GM12878 (cell line): ENCODE results near the gene CFAP58. TPM values are rescaled to one million over a fixed set of nuclear protein-coding genes. Genes with fewer than 3 reads are reported as not detected.

Experiments
- ATF7 ChIP-seq: fragments of 450-650 bp; IDR thresholded peaks from 2 replicates; pipeline ENCODE4 v1.6.1; 2016; ENCODE audit warnings: low read depth, mild to moderate bottlenecking
- BRCA1 ChIP-seq: IDR thresholded peaks from 2 replicates; pipeline ENCODE4 v1.6.1; 2011; ENCODE audit warnings: low read depth, low read length, improper control_type of control experiment
- CREM ChIP-seq: IDR thresholded peaks from 2 replicates; pipeline ENCODE4 v1.6.1; 2014; ENCODE audit warnings: antibody characterized with exemption, low read depth
- JUND ChIP-seq: IDR thresholded peaks from 2 replicates; pipeline ENCODE4 v1.6.1; 2012; ENCODE audit warnings: low read depth, mild to moderate bottlenecking, low read length, improper control_type of control experiment, moderate library complexity
- KLF5 ChIP-seq: fragments of 450-650 bp; IDR thresholded peaks from 2 replicates; pipeline ENCODE4 v1.6.1; 2014; ENCODE audit warnings: mild to moderate bottlenecking; ENCODE audit not compliant: partially characterized antibody
- MEF2B ChIP-seq: fragments of 450-650 bp; IDR thresholded peaks from 2 replicates; pipeline ENCODE4 v1.6.1; 2018; ENCODE audit warnings: mild to moderate bottlenecking, moderate library complexity; ENCODE audit not compliant: partially characterized antibody, poor library complexity, severe bottlenecking
- MYB ChIP-seq: fragments of 150-350 bp; IDR thresholded peaks from 2 replicates; pipeline ENCODE4 v1.6.1; 2014; ENCODE audit warnings: mild to moderate bottlenecking, low read depth, low read length, borderline replicate concordance
- MYC ChIP-seq: IDR thresholded peaks from 2 replicates; pipeline ENCODE4 v1.6.1; 2011; ENCODE audit warnings: mild to moderate bottlenecking, low read length, moderate library complexity, inconsistent platforms; ENCODE audit not compliant: insufficient read depth, insufficient replicate concordance, insufficient read length, severe bottlenecking
- NFXL1 ChIP-seq: fragments of 450-650 bp; IDR thresholded peaks from 2 replicates; pipeline ENCODE4 v1.6.1; 2017; ENCODE audit warnings: antibody characterized with exemption, mild to moderate bottlenecking, borderline replicate concordance
- NFYB ChIP-seq: IDR thresholded peaks from 2 replicates; pipeline ENCODE4 v1.6.1; 2011; ENCODE audit warnings: low read depth, mild to moderate bottlenecking, low read length, improper control_type of control experiment, moderate library complexity; ENCODE audit not compliant: insufficient read depth
- NR2F1 ChIP-seq: fragments of 450-650 bp; conservative IDR thresholded peaks from 2 replicates; pipeline ENCODE4 v1.6.1; 2017; ENCODE audit warnings: mild to moderate bottlenecking
- RFX5 ChIP-seq: IDR thresholded peaks from 2 replicates; pipeline ENCODE4 v1.6.1; 2011; ENCODE audit warnings: low read depth, low read length, improper control_type of control experiment
- SIN3A ChIP-seq: IDR thresholded peaks from 2 replicates; pipeline ENCODE4 v1.6.1; 2012; ENCODE audit warnings: low read depth, low read length, improper control_type of control experiment
- SUPT20H ChIP-seq: IDR thresholded peaks from 2 replicates; pipeline ENCODE4 v1.6.1; 2011; ENCODE audit warnings: low read depth, mild to moderate bottlenecking, low read length, moderate library complexity, borderline replicate concordance; ENCODE audit not compliant: control insufficient read depth
- TBL1XR1 ChIP-seq: IDR thresholded peaks from 2 replicates; pipeline ENCODE4 v1.6.1; 2012; ENCODE audit warnings: low read depth, low read length, improper control_type of control experiment
- ZNF384 ChIP-seq: IDR thresholded peaks from 2 replicates; pipeline ENCODE4 v1.6.1; 2012; ENCODE audit warnings: low read depth, mild to moderate bottlenecking, low read length, improper control_type of control experiment, borderline replicate concordance
- ZSCAN29 ChIP-seq: fragments of 450-650 bp; IDR thresholded peaks from 2 replicates; pipeline ENCODE4 v1.6.1; 2017; ENCODE audit warnings: mild to moderate bottlenecking, moderate library complexity
- polyA plus RNA-seq, 11 experiments: library from polyadenylated mRNA; depleted of rRNA in 4 of 11; unstranded in 6 of 11; stranded (reverse) in 5 of 11; fragments of >200 nt; fragmentation: Nextera tagmentation in 4 of 11; fragmentation: Illumina TruSeq in 1 of 11; extraction: Ambion mirVana in 4 of 11; extraction: Trizol in 1 of 11; gene quantifications; 1 replicate in 1 of 11; 2 replicates in 10 of 11; pipeline versions ENCODE4 v1.2.1 to v1.2.3, GENCODE V29; 2011 to 2016; ENCODE audit warnings: inconsistent platforms in 2 of 11, missing spikeins in 2 of 11, low read depth in 1 of 11
- total RNA-seq, 4 experiments: library from RNA; depleted of rRNA in 3 of 4; stranded (reverse); fragments of >200 nt in 3 of 4; fragmentation: Illumina TruSeq in 1 of 4; extraction: Trizol in 1 of 4; gene quantifications; 2 replicates each; pipeline versions ENCODE4 v1.2.1 to v1.2.3, GENCODE V29; 2013 to 2021
- TF ChIP-seq, protein P1 (sequence below): fragments of 150-350 bp; IDR thresholded peaks from 2 replicates; pipeline ENCODE4 v1.6.1; 2014; ENCODE audit warnings: mild to moderate bottlenecking, low read depth, low read length
- TF ChIP-seq, protein P2 (sequence below): fragments of 150-350 bp; IDR thresholded peaks from 2 replicates; pipeline ENCODE4 v1.6.1; 2016; ENCODE audit warnings: low read depth, low read length
- TF ChIP-seq, protein P3 (sequence below): fragments of 450-650 bp; IDR thresholded peaks from 2 replicates; pipeline ENCODE4 v1.6.1; 2018; ENCODE audit warnings: borderline replicate concordance, mild to moderate bottlenecking; ENCODE audit not compliant: partially characterized antibody

The CFAP58 gene
- total and polyA plus RNA-seq, 10 of the 15 experiments (the other 5 are each of a cell fraction or from before 2014, with no cell fraction given): 0.03 to 0.35 (median 0.21) TPM

DNA sequence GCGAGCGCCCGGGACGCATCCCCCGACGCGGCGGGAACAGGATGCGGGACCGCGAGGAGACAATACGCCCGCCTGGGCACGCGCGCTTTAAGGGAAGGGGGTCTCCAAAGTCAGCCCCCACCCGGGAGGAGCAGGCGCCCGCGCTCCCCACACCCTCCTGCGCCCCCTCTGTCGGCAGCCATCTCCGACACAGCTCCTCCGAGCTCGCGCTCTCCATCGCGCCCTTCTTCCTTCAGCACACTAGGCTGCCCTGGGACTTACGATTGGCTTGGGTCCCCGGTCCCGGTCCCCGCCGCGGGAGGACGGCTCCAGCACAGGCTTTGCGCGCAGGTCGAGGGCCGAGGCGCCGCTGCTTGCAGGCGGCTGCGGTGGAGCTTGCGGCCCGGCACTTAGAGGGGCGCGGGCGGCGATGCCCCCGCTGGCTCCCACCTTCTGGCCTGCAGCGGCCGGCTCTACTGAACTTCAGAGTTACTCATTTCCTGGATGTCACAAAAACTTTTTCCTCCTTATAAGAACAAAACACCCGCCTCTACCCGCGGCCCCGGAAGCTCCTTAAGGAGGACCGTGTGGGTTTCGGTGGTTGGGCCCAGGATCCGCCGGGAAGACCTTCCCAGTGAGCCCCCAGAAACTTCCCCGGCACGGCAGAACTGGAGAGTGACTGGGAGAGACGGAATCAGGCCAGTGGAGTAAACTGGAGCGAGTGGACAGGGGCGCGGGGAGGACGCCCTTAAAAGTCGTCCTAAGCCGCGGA is 15.5 kb upstream of the CFAP58 start, which contains the start of gene ITPRIP (continued):
- TF ChIP-seq, protein P1, sequence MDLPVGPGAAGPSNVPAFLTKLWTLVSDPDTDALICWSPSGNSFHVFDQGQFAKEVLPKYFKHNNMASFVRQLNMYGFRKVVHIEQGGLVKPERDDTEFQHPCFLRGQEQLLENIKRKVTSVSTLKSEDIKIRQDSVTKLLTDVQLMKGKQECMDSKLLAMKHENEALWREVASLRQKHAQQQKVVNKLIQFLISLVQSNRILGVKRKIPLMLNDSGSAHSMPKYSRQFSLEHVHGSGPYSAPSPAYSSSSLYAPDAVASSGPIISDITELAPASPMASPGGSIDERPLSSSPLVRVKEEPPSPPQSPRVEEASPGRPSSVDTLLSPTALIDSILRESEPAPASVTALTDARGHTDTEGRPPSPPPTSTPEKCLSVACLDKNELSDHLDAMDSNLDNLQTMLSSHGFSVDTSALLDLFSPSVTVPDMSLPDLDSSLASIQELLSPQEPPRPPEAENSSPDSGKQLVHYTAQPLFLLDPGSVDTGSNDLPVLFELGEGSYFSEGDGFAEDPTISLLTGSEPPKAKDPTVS: no peak
- no peak for TF ChIP-seq BRCA1
- TF ChIP-seq MYB: no peak
- TF ChIP-seq ZSCAN29: no peak
- no peak for TF ChIP-seq NFYB
- no peak for TF ChIP-seq MYC
- TF ChIP-seq, protein P2, sequence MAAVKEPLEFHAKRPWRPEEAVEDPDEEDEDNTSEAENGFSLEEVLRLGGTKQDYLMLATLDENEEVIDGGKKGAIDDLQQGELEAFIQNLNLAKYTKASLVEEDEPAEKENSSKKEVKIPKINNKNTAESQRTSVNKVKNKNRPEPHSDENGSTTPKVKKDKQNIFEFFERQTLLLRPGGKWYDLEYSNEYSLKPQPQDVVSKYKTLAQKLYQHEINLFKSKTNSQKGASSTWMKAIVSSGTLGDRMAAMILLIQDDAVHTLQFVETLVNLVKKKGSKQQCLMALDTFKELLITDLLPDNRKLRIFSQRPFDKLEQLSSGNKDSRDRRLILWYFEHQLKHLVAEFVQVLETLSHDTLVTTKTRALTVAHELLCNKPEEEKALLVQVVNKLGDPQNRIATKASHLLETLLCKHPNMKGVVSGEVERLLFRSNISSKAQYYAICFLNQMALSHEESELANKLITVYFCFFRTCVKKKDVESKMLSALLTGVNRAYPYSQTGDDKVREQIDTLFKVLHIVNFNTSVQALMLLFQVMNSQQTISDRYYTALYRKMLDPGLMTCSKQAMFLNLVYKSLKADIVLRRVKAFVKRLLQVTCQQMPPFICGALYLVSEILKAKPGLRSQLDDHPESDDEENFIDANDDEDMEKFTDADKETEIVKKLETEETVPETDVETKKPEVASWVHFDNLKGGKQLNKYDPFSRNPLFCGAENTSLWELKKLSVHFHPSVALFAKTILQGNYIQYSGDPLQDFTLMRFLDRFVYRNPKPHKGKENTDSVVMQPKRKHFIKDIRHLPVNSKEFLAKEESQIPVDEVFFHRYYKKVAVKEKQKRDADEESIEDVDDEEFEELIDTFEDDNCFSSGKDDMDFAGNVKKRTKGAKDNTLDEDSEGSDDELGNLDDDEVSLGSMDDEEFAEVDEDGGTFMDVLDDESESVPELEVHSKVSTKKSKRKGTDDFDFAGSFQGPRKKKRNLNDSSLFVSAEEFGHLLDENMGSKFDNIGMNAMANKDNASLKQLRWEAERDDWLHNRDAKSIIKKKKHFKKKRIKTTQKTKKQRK: no peak
- no peak for TF ChIP-seq JUND
- no peak for TF ChIP-seq SIN3A
- no peak for TF ChIP-seq ZNF384
- peak; percentile 42 for TF ChIP-seq CREM
- peak; percentile 66 for TF ChIP-seq NR2F1
- TF ChIP-seq SUPT20H: no peak
- TF ChIP-seq KLF5: peak; percentile 66
- TF ChIP-seq TBL1XR1: peak; percentile 49; the same call in 1 of the 2 replicates
- TF ChIP-seq, protein P3, sequence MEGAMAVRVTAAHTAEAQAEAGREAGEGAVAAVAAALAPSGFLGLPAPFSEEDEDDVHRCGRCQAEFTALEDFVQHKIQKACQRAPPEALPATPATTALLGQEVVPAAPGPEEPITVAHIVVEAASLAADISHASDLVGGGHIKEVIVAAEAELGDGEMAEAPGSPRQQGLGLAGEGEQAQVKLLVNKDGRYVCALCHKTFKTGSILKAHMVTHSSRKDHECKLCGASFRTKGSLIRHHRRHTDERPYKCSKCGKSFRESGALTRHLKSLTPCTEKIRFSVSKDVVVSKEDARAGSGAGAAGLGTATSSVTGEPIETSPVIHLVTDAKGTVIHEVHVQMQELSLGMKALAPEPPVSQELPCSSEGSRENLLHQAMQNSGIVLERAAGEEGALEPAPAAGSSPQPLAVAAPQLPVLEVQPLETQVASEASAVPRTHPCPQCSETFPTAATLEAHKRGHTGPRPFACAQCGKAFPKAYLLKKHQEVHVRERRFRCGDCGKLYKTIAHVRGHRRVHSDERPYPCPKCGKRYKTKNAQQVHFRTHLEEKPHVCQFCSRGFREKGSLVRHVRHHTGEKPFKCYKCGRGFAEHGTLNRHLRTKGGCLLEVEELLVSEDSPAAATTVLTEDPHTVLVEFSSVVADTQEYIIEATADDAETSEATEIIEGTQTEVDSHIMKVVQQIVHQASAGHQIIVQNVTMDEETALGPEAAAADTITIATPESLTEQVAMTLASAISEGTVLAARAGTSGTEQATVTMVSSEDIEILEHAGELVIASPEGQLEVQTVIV: peak; percentile 90
- peak; percentile 41 for TF ChIP-seq MEF2B
- TF ChIP-seq NFXL1: no peak
- TF ChIP-seq RFX5: no peak
- peak; percentile 66; the same call in 1 of the 2 replicates for TF ChIP-seq ATF7
